Common myeloid progenitor, CD34-positive (primary cell): ENCODE results near the gene CCDC181.

Experiments used
- CTCF ChIA-PET: fragments of 350-600 bp; sonication (Branson Sonifier 250); formaldehyde crosslinking; loops from one replicate; lab custom pipeline; 2021; ENCODE audit warnings: antibody characterized with exemption; lab: Charles Lee
- POLR2A ChIA-PET: fragments of 350-600 bp; sonication (Branson Sonifier 250); formaldehyde crosslinking; loops from one replicate; lab custom pipeline; 2021; ENCODE audit warnings: antibody characterized with exemption; lab: Charles Lee
- DNase-seq, 3 donors: peaks; one replicate each; pipeline versions ENCODE4 v3.0.0 to v3.0.0-alpha.2; 2013
- H3K27ac ChIP-seq, 2 experiments: 1 replicate in 1 of 2; 2 replicates in 1 of 2; pipeline ENCODE4 v1.7.0; 2013; ENCODE audit warnings: inconsistent platforms in 2 of 2, low read length in 2 of 2, mild to moderate bottlenecking in 2 of 2, low read depth in 1 of 2, moderate library complexity in 1 of 2; ENCODE audit not compliant: severe bottlenecking in 2 of 2, insufficient read depth in 1 of 2, poor library complexity in 1 of 2
- H3K27me3 ChIP-seq, 5 experiments: replicated peaks in 2 of 5; 1 replicate in 3 of 5; 2 replicates in 2 of 5; pipeline versions ENCODE4 v1.6.1 to v1.7.0; 2013; ENCODE audit warnings: low read length in 4 of 5, mild to moderate bottlenecking in 2 of 5, moderate library complexity in 2 of 5, inconsistent platforms in 1 of 5; ENCODE audit not compliant: insufficient read depth in 5 of 5, control insufficient read depth in 4 of 5
- H3K36me3 ChIP-seq, 4 experiments: 1 replicate in 2 of 4; 2 replicates in 2 of 4; pipeline versions ENCODE4 v1.6.1 to v1.7.0; 2013; ENCODE audit warnings: low read length in 3 of 4, control low read depth in 1 of 4, mild to moderate bottlenecking in 1 of 4; ENCODE audit not compliant: control insufficient read depth in 4 of 4, insufficient read depth in 4 of 4
- H3K4me1 ChIP-seq, 4 experiments: 1 replicate in 3 of 4; 2 replicates in 1 of 4; pipeline versions ENCODE4 v1.6.1 to v1.7.1; 2013; ENCODE audit warnings: low read length in 3 of 4, mild to moderate bottlenecking in 3 of 4, control low read depth in 1 of 4, inconsistent platforms in 1 of 4, moderate library complexity in 1 of 4; ENCODE audit not compliant: control insufficient read depth in 4 of 4, insufficient read depth in 4 of 4; ENCODE audit errors: control extremely low read depth in 1 of 4
- H3K4me3 ChIP-seq, 7 experiments: 1 replicate in 4 of 7; 2 replicates in 3 of 7; pipeline versions ENCODE4 v1.5.1 to v1.7.0; 2013; ENCODE audit warnings: mild to moderate bottlenecking in 7 of 7, low read length in 6 of 7, moderate library complexity in 6 of 7, inconsistent platforms in 2 of 7, low read depth in 2 of 7, control low read depth in 1 of 7; ENCODE audit not compliant: insufficient read depth in 4 of 7, control insufficient read depth in 1 of 7; ENCODE audit errors: extremely low read depth in 1 of 7
- H3K9me3 ChIP-seq, 5 experiments: 1 replicate in 4 of 5; 2 replicates in 1 of 5; pipeline versions ENCODE4 v1.6.1 to v1.7.1; 2013; ENCODE audit warnings: low read length in 4 of 5, mild to moderate bottlenecking in 2 of 5, inconsistent platforms in 1 of 5, low read depth in 1 of 5, moderate library complexity in 1 of 5; ENCODE audit not compliant: control insufficient read depth in 4 of 5, insufficient read depth in 2 of 5; ENCODE audit errors: control extremely low read depth in 1 of 5
- WGBS: methylation state at CpG from one replicate; pipeline ENCODE4 v1.1.5; 2013; ENCODE audit not compliant: insufficient coverage; 5-methylcytosine and 5-hydroxymethylcytosine counted together

Gene CCDC181

DNA sequence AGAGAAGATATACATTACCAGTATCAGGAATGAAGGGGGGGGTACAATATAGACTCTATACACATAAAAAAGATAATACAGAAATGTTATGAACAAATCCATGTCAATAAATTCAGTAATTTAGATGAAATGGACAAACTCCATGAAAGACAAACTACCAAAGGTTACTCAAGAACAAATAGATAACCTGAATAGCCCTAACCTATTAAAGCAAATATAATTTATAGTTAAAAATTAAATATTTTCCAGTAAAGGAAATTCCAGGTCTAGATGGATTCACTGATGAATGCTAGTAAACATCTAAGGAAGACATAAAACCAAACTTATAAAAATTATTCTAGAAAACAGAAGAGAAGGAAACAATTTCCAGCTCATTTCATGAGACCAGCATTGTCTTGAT lies 46.1 kb downstream of the CCDC181 start:
- CTCF ChIA-PET = no interaction called here
- H3K9me3 ChIP-seq = no peaks in the 10 kb centered on the region
- POLR2A ChIA-PET = no interaction called here
- no peaks in the 10 kb centered on the region for H3K4me1 ChIP-seq
- no peak overlapping the region for H3K27ac ChIP-seq
- H3K4me3 ChIP-seq = no peak overlapping the region
- H3K36me3 ChIP-seq = peaks cover 30 to 68% (median 47%) of the 10 kb centered on the region in 4 experiments
- H3K27me3 ChIP-seq = no peaks in the 10 kb centered on the region
- no peak for DNase-seq

DNA sequence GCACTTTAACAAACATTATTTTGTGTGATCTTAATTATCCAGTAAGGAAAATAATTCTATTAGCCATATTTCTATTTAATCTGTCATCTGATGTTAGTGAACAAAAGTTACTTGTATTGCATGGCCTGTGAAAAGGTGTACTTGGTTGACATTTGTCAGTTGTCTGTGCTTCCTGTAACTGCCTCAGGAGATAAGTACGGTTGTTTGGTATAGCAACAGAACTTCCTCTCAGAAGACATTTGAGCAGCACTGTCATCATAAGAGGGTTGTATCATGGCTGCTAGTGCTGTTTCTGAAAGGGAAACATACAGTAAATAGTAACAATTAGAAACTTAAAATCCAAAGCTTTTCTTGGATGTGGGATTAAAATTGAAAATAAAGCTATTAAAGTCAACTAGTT lies 55.9 kb downstream of the CCDC181 start:
- Histone ChIP-seq H3K27ac (peak overlapping the region in 1 of 2 experiments; percentile 67), H3K4me1 (peaks cover 10 to 36% (median 24%) of the 10 kb centered on the region in 4 experiments), H3K27me3 (no peaks in the 10 kb centered on the region), H3K9me3 (no peaks in the 10 kb centered on the region), H3K36me3 (peaks cover 9 to 24% (median 17%) of the 10 kb centered on the region in 4 experiments), H3K4me3 (peak overlapping the region in 1 of 7 experiments; percentile 13)
- ChIA-PET POLR2A (no interaction called here), CTCF (no interaction called here)
- peak; percentile 40 to 89 (median 78) for DNase-seq
- no CpG with 5 or more reads among the region's 1 CpG for WGBS

DNA sequence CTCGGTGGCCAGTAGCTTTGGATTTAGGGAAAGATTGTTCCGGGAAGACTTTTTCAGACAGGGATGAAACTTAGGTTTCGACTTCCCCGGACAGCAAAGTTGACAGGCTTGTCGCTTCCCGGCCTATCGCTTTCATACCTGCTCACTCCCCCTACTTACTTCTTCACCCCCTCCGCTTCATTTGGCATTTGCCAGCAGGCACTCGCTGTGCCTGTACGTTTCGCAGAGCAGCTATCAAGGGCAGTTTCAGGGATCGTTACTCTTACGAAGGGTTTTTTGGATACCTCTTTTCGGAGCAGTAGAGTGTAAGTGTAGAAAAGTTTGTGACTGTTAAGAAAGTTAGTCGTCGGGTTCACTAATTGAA lies 58.9 kb downstream of the CCDC181 start:
- Histone ChIP-seq H3K9me3 (peaks cover 0 to 10% (median 0%) of the 10 kb centered on the region in 5 experiments), H3K4me3 (peak overlapping the region; percentile 77 to 100 (median 98)), H3K27me3 (no peaks in the 10 kb centered on the region), H3K4me1 (peaks cover 10 to 36% (median 25%) of the 10 kb centered on the region in 4 experiments), H3K27ac (peak overlapping the region; percentile 91 to 93), H3K36me3 (peaks cover 6 to 24% (median 16%) of the 10 kb centered on the region in 4 experiments)
- POLR2A ChIA-PET = no interaction called here
- 0% methylated on average over 12 of the region's 16 CpGs for WGBS
- peak; percentile 25 to 49 (median 48) for DNase-seq
- CTCF ChIA-PET = interaction anchor here (1.9 to 2.3 kb wide), 2 partner anchors 20 to 765 kb away, joined by 6 to 7 read pairs; no protein-coding TSS in a partner anchor

DNA sequence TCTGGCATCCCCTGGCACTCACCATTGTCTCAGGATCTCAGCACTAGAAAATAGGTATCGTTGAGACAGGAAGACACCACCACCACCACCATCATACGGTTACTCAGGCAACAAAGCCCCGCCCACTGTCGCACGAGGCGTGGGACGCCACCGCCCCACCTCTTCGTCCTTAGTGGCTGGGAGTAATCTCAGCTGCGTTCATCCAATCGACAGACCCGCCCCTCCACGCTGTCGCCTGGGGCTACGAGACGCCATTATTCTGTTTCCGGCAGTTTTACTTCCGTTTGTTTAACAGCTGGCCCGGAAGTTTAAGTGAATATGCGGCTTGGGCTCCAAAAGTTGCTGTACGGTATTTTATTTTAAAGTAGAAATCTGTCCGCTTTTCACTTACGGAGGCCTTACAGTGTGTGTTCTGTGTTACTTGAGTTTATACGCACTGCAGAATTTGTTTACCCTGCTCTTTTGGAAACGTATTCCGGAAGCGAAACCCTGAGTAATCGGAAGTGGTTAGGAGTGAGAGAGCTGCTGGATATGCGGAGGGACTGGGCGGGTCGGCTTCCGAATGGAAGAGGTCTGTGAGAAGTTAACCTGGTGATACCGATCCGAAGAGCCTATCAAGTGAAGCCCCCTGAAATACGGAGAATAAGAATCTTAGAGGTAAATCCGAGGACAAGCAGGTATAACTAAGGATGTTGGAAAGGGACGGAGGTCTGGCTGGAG lies 59.4 kb downstream of the CCDC181 start, which contains the start of the genes BLZF1 and NME7:
Gene BLZF1 (plus strand): TSS at position 510 of the 720 bp plus-strand sequence. CDS start 1,328 bp downstream, outside the sequence.
Gene NME7 (minus strand): TSS at position 112 of the 720 bp plus-strand sequence. CDS start 87 bp downstream, at position 25.
- POLR2A ChIA-PET = interaction anchor here (0.9 kb wide), 1 partner anchor 17 kb away, joined by 3 read pairs; no protein-coding TSS in a partner anchor
- Histone ChIP-seq H3K36me3 (peaks cover 4 to 19% (median 12%) of the 10 kb centered on the region in 4 experiments), H3K27ac (peak within 1 kb of the TSS; percentile 91 to 93), H3K27me3 (no peaks in the 10 kb centered on the region), H3K9me3 (peaks cover 0 to 10% (median 0%) of the 10 kb centered on the region in 5 experiments), H3K4me3 (peak within 1 kb of the TSS; percentile 77 to 100 (median 98)), H3K4me1 (peaks cover 10 to 36% (median 25%) of the 10 kb centered on the region in 4 experiments)
- 0% methylated on average over 36 of the region's 37 CpGs for WGBS
- CTCF ChIA-PET = interaction anchor here (1.9 to 2.3 kb wide), 2 partner anchors 19 to 764 kb away, joined by 6 to 7 read pairs; no protein-coding TSS in a partner anchor
- DNase-seq = peak; percentile 98 to 99 (median 99)

DNA sequence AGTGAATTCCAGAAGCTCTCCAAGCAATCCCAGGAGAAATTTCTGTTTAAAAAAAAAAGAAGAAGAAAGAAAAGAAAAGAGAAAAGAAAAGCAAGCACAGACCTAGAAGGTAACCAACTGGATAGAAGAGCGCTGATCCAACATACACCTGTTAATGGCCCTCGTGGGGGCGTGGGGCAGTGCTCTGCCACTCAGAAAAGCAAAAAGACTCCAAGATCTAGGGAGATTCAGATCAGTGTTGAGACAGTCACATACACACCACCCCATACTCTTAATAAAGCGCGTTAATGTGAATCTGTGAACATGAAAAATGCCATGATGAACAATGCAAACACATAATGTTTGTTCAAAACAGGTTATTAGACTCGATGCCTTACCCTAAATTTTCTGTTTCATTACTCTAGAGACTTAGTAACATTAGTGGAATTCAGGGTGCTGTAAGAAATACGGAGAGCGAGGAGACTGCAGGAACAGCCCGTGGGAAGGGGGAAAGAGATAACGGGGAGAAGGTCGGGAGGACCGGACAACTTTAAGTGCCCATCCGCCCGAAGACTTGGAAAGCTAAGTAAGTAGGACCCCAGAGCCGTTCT lies 60.1 kb downstream of the CCDC181 start:
- Histone ChIP-seq H3K27me3 (no peaks in the 10 kb centered on the region), H3K9me3 (peaks cover 0 to 10% (median 0%) of the 10 kb centered on the region in 5 experiments), H3K27ac (peak overlapping the region; percentile 91 to 93), H3K4me3 (peak overlapping the region; percentile 73 to 100 (median 98)), H3K4me1 (peaks cover 10 to 36% (median 25%) of the 10 kb centered on the region in 4 experiments), H3K36me3 (peaks cover 4 to 14% (median 8%) of the 10 kb centered on the region in 4 experiments)
- POLR2A ChIA-PET = interaction anchor here (0.9 kb wide), 1 partner anchor 16 kb away, joined by 3 read pairs; no protein-coding TSS in a partner anchor
- CTCF ChIA-PET = interaction anchor here (1.9 to 2.3 kb wide), 2 partner anchors 19 to 764 kb away, joined by 6 to 7 read pairs; no protein-coding TSS in a partner anchor
- DNase-seq = no peak
- 7% methylated on average over 12 of the region's 15 CpGs for WGBS

DNA sequence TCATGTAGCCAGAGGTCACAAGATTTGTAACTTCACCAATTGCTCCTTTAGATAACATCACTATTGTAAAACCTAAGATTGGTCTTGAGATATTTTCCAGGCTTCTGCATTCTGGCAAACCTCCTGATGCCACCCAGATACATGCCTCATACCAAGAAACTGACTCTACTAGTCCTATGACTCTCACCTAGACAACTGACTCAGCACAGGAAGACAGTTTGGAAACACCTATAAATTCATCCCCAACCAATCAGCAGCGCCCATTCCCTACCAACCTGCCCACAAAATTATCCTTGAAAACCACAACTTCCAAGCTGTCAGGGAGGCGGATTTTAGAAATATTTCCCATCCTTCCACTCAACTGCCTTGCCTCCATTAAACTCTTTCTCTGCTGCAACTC lies 62.3 kb downstream of the CCDC181 start:
- no peak overlapping the region for H3K4me3 ChIP-seq
- H3K27ac ChIP-seq = no peak overlapping the region
- H3K27me3 ChIP-seq = no peaks in the 10 kb centered on the region
- WGBS = 96% methylated on average over 2 of the region's 2 CpGs
- CTCF ChIA-PET = no interaction called here
- peaks cover 5 to 22% (median 15%) of the 10 kb centered on the region in 4 experiments for H3K4me1 ChIP-seq
- POLR2A ChIA-PET = no interaction called here
- peaks cover 0 to 10% (median 0%) of the 10 kb centered on the region in 5 experiments for H3K9me3 ChIP-seq
- no peak for DNase-seq
- H3K36me3 ChIP-seq = peaks cover 2 to 8% (median 4%) of the 10 kb centered on the region in 4 experiments
